ENCODE measurements around the gene CAMTA1.
A peak's percentile ranks its signal among the peaks of the same experiment; 100 is the strongest.

Gene CAMTA1

DNA sequence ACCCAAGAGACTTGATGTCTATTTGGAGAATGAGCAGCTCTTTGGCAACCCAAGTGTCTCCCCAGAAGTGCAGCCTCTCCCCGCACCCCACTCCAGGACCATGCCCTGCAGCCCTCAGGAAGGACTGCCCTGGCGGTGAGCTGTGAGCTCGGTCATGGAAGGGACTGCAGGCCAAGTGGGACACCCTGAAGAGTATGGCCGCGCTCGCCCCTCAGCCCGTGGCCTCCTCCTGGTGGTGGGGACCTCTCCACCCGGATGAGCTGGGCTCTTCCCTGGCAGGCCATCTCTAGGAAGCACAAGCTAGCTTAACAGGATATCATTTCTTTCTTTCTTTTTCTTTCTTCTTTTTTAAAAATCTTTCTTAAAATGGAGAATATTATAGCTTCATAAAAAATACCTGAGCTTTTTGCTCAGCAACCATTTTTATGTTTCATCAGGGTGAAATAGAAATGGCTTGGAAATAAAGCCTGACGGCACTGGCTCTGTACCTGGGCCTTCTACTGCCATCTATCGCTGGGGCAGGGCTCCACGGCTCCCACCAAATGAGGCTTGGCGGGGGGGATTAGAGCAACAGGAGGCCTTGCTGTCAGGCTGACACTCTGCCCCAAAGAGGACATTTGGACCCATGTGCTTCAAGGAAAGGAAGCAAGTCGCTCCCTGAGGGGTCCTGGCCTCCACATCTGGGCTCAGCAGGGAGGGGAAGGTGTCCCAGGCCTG, 689.7 kb downstream of the CAMTA1 start:
- H3K27me3 ChIP-seq (ENCODE audit: low read depth, low read length) = no peaks in the 10 kb centered on the region
- peaks cover 22 to 23% of the 10 kb centered on the region in 2 donors for H3K4me1 ChIP-seq (ENCODE audit: control insufficient read depth in 1 of 2, insufficient read depth in 2 of 2, low read length in 2 of 2)
- H3K9me3 ChIP-seq (ENCODE audit: control insufficient read depth in 1 of 2, low read length in 2 of 2) = no peaks in the 10 kb centered on the region
- H3K27ac ChIP-seq (ENCODE audit: low read length) = no peak overlapping the region
- H3K36me3 ChIP-seq (ENCODE audit: control insufficient read depth in 1 of 2, insufficient read depth in 2 of 2, low read length in 2 of 2) = no peaks in the 10 kb centered on the region
- no peak overlapping the region for H3K4me3 ChIP-seq (ENCODE audit: low read depth in 1 of 2, low read length in 2 of 2)

DNA sequence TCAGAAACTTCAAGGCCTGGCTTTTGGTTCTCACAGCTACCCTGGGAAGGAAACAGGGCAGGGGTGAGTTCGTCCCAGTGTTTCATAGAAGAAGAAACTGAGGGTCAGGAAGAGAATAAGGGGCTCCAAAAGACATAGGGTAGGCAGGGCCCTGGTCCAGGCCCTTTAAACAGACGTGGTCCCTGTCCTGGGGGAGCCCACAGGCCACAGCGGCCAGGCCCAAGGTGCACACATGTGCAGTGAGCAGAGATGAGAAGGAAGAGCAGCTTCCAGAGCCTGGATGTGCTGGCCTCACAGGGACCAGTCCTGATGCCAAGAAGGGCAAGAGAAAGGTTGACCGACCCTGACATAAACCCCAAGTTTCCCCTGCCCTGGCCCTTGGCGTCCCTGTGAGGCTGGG, 690.4 kb downstream of the CAMTA1 start:
- H3K27me3 ChIP-seq (ENCODE audit: low read depth, low read length) = no peaks in the 10 kb centered on the region
- H3K4me3 ChIP-seq (ENCODE audit: low read depth in 1 of 2, low read length in 2 of 2) = no peak overlapping the region
- no peaks in the 10 kb centered on the region for H3K36me3 ChIP-seq (ENCODE audit: control insufficient read depth in 1 of 2, insufficient read depth in 2 of 2, low read length in 2 of 2)
- H3K9me3 ChIP-seq (ENCODE audit: control insufficient read depth in 1 of 2, low read length in 2 of 2) = no peaks in the 10 kb centered on the region
- peaks cover 15 to 17% of the 10 kb centered on the region in 2 donors for H3K4me1 ChIP-seq (ENCODE audit: control insufficient read depth in 1 of 2, insufficient read depth in 2 of 2, low read length in 2 of 2)
- H3K27ac ChIP-seq (ENCODE audit: low read length) = no peak overlapping the region

DNA sequence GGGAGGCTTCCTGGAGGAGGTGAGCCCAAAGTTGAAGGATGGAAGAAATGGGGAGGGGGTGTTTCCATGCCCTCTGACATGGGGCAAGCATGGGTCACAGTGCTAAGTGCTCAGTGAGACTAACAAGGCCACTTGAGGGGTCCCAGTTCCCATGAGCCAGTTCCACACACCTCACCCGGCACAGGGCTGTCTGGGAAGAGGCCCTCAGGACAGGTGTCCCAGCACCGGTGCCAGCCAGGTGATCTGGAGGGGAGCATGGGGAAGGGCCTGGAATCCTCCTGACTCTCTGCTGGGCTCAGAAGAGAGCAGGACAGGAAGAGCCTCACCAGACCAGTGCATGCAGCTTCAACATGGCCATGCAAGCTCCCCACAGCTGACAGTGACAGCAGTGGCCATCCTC, 691.1 kb downstream of the CAMTA1 start:
- Histone ChIP-seq H3K27ac (ENCODE audit: low read length) (no peak overlapping the region), H3K4me1 (ENCODE audit: control insufficient read depth in 1 of 2, insufficient read depth in 2 of 2, low read length in 2 of 2) (peaks cover 9 to 13% of the 10 kb centered on the region in 2 donors), H3K4me3 (ENCODE audit: low read depth in 1 of 2, low read length in 2 of 2) (no peak overlapping the region), H3K9me3 (ENCODE audit: control insufficient read depth in 1 of 2, low read length in 2 of 2) (no peaks in the 10 kb centered on the region), H3K36me3 (ENCODE audit: control insufficient read depth in 1 of 2, insufficient read depth in 2 of 2, low read length in 2 of 2) (no peaks in the 10 kb centered on the region), H3K27me3 (ENCODE audit: low read depth, low read length) (no peaks in the 10 kb centered on the region)

DNA sequence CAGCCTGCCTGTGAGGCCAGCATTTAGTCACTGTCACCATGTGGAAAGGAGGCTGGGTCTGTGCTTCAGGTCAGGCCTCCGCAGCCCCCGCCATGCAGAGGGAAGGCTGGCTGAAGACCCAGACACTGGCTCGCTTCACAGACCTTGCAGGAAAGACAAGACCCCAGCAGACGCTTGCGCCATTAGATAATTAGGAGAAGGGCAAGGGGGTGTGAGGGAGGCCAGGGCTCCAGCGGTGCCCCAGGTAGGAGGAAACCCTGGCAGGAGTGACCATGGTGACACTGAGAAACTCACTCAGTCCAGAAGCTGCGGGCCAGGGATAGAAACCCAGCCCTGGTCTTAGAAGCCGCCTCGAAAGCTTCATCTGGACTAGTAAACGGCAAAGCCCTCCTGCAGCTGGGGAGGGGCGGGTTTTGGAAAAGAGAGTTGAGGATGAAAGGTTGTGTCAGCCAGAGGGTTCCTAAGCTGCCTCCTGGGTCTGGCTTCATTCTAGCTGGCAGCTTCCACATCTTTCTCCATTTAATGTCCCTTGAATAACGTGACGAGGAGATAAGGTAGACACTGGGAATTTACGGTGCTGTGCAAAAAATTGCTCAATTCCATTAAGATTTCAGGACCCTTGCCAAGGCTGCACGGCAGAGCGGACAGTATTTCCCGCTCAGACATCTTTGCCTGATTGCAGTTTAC, 691.8 kb downstream of the CAMTA1 start:
- no peaks in the 10 kb centered on the region for H3K27me3 ChIP-seq (ENCODE audit: low read depth, low read length)
- H3K36me3 ChIP-seq (ENCODE audit: control insufficient read depth in 1 of 2, insufficient read depth in 2 of 2, low read length in 2 of 2) = no peaks in the 10 kb centered on the region
- H3K4me1 ChIP-seq (ENCODE audit: control insufficient read depth in 1 of 2, insufficient read depth in 2 of 2, low read length in 2 of 2) = peaks cover 7% of the 10 kb centered on the region in 2 donors
- H3K9me3 ChIP-seq (ENCODE audit: control insufficient read depth in 1 of 2, low read length in 2 of 2) = no peaks in the 10 kb centered on the region
- H3K27ac ChIP-seq (ENCODE audit: low read length) = no peak overlapping the region
- no peak overlapping the region for H3K4me3 ChIP-seq (ENCODE audit: low read depth in 1 of 2, low read length in 2 of 2)

DNA sequence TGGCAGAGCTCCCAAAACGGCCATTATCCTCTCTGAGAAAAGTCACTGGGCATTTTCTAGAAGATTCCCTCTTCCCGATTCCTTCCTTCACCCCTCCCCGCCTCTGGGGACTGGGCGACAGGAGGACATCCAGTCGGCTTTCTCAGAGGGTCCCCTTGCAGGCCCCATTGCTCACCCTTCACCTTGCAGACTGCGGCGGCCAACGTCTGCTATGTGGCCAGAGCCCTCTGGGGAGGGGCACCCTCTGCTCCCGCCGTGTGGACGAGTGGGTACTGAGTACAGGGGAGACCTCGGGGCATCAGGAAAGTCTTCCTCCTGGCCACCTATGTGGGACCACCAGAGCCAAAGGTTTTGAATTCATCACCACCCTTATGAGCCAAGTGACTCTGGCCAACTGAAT, 692.3 kb downstream of the CAMTA1 start:
- no peaks in the 10 kb centered on the region for H3K9me3 ChIP-seq (ENCODE audit: control insufficient read depth in 1 of 2, low read length in 2 of 2)
- no peak overlapping the region for H3K4me3 ChIP-seq (ENCODE audit: low read depth in 1 of 2, low read length in 2 of 2)
- H3K27me3 ChIP-seq (ENCODE audit: low read depth, low read length) = no peaks in the 10 kb centered on the region
- H3K4me1 ChIP-seq (ENCODE audit: control insufficient read depth in 1 of 2, insufficient read depth in 2 of 2, low read length in 2 of 2) = peaks cover 5 to 7% of the 10 kb centered on the region in 2 donors
- H3K36me3 ChIP-seq (ENCODE audit: control insufficient read depth in 1 of 2, insufficient read depth in 2 of 2, low read length in 2 of 2) = no peaks in the 10 kb centered on the region
- H3K27ac ChIP-seq (ENCODE audit: low read length) = peak overlapping the region; percentile 89

DNA sequence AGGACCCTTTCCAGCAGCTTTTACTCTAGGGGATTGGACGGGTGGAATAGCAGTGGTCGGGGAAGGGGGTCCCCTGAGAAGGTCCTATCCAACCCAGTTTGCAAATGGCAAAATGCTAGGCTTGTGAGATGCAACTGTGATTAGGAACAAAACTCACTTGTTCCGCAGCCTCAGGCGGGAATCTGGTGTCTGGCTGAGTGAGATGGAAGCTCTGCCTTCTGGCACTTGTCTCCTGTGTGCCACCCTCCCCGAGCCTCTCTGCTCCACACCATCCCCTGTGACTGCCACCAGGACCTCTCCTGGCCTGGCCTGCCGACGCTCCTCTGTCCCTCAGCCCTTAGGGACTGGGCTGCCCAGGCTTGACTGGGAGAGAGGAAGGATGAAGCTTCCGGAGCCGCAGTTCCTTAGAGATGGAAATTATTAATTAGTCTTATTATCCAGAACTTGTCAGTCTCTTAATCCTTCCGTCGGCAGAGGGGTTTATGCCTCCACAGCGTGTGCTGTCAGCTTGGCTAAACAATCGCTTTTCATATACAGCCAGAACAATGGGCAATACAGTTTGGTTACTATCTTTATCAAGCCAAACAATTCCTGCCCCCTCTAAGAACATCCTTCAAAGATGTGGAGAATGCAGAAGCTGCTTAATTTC, 693.0 kb downstream of the CAMTA1 start:
- H3K9me3 ChIP-seq (ENCODE audit: control insufficient read depth in 1 of 2, low read length in 2 of 2) = no peaks in the 10 kb centered on the region
- peak overlapping the region; percentile 89 for H3K27ac ChIP-seq (ENCODE audit: low read length)
- H3K4me1 ChIP-seq (ENCODE audit: control insufficient read depth in 1 of 2, insufficient read depth in 2 of 2, low read length in 2 of 2) = peaks cover 5 to 7% of the 10 kb centered on the region in 2 donors
- H3K36me3 ChIP-seq (ENCODE audit: control insufficient read depth in 1 of 2, insufficient read depth in 2 of 2, low read length in 2 of 2) = no peaks in the 10 kb centered on the region
- no peaks in the 10 kb centered on the region for H3K27me3 ChIP-seq (ENCODE audit: low read depth, low read length)
- peak overlapping the region in 1 of 2 donors; percentile 20 for H3K4me3 ChIP-seq (ENCODE audit: low read depth in 1 of 2, low read length in 2 of 2)

DNA sequence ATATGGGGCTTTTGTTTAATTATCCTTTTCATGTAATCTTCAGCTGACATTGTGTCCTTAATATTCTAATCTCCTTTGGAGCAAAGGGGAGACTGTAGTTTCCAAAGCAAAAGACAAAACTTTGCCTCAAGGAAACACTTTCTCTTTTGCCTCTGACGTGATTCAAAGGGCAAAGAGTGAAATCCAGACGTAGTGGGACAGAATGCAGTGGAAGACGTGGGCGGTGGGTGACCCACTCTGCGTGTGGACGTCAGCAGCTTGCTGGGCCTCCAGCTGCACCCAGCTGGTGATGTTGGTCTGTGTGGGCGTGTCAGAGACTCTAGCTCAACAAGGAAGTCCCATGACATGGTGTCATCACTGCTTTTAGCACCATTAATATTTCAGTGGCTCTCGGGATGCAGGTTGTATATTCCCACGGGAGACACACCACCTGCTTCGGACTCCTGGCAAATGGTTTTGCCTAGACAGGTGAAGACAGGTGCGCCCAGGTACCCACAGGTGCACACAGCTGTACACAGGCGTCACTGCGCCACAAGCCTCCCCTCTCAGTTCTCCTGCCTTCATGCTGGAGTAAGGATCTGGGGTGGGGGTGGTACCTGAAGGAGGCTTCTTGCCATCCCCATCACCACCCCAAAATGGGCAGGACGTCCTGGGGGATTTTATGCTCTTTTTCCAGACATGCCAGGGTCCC, 693.7 kb downstream of the CAMTA1 start:
- Histone ChIP-seq H3K27ac (ENCODE audit: low read length) (peak overlapping the region; percentile 89), H3K4me3 (ENCODE audit: low read depth in 1 of 2, low read length in 2 of 2) (no peak overlapping the region), H3K27me3 (ENCODE audit: low read depth, low read length) (no peaks in the 10 kb centered on the region), H3K4me1 (ENCODE audit: control insufficient read depth in 1 of 2, insufficient read depth in 2 of 2, low read length in 2 of 2) (peaks cover 5 to 7% of the 10 kb centered on the region in 2 donors), H3K36me3 (ENCODE audit: control insufficient read depth in 1 of 2, insufficient read depth in 2 of 2, low read length in 2 of 2) (no peaks in the 10 kb centered on the region), H3K9me3 (ENCODE audit: control insufficient read depth in 1 of 2, low read length in 2 of 2) (no peaks in the 10 kb centered on the region)

DNA sequence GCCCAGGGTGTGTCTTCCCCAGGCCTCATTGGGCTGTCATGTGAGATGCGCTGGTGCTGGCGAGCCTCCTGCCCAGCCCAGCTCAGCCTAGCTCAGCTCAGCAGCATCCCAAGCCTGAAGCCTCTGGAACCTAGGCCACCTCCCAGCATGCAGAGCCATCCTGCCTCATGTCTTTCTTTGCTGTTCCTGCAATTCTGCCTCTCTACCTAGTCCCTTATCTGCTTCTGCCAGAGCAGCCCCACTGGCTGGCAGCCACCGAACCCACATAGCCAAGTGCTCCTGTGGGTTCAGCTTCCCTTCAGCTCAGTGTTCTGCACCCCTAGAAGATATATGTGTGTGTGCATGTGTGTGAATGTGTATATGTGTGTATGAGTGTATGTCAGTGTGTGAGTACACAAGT, 694.3 kb downstream of the CAMTA1 start:
- peaks cover 5 to 7% of the 10 kb centered on the region in 2 donors for H3K4me1 ChIP-seq (ENCODE audit: control insufficient read depth in 1 of 2, insufficient read depth in 2 of 2, low read length in 2 of 2)
- H3K4me3 ChIP-seq (ENCODE audit: low read depth in 1 of 2, low read length in 2 of 2) = no peak overlapping the region
- no peaks in the 10 kb centered on the region for H3K9me3 ChIP-seq (ENCODE audit: control insufficient read depth in 1 of 2, low read length in 2 of 2)
- no peaks in the 10 kb centered on the region for H3K27me3 ChIP-seq (ENCODE audit: low read depth, low read length)
- no peaks in the 10 kb centered on the region for H3K36me3 ChIP-seq (ENCODE audit: control insufficient read depth in 1 of 2, insufficient read depth in 2 of 2, low read length in 2 of 2)
- no peak overlapping the region for H3K27ac ChIP-seq (ENCODE audit: low read length)

DNA sequence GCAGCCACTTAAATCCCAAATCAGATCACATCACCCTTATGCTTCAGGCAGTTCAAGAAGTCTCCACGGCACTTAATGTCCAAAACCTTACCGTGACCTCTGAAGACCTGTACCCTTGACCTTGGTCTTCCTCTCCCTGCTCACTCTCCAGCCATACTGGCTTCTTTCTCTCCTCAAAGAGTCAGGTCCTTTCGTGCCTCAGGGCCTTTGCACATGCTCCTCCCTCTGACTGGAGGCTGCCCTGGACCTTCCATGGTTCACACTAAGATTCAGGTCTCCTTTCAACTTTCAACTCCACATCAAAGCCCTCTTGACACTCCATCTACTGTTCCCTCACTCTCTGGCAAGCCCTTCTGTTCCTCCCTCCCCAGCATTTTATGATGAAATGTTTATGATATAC, 695.9 kb downstream of the CAMTA1 start:
- Histone ChIP-seq H3K36me3 (ENCODE audit: control insufficient read depth in 1 of 2, insufficient read depth in 2 of 2, low read length in 2 of 2) (no peaks in the 10 kb centered on the region), H3K27ac (ENCODE audit: low read length) (no peak overlapping the region), H3K4me3 (ENCODE audit: low read depth in 1 of 2, low read length in 2 of 2) (no peak overlapping the region), H3K27me3 (ENCODE audit: low read depth, low read length) (no peaks in the 10 kb centered on the region), H3K4me1 (ENCODE audit: control insufficient read depth in 1 of 2, insufficient read depth in 2 of 2, low read length in 2 of 2) (peaks cover 5 to 7% of the 10 kb centered on the region in 2 donors), H3K9me3 (ENCODE audit: control insufficient read depth in 1 of 2, low read length in 2 of 2) (no peaks in the 10 kb centered on the region)

DNA sequence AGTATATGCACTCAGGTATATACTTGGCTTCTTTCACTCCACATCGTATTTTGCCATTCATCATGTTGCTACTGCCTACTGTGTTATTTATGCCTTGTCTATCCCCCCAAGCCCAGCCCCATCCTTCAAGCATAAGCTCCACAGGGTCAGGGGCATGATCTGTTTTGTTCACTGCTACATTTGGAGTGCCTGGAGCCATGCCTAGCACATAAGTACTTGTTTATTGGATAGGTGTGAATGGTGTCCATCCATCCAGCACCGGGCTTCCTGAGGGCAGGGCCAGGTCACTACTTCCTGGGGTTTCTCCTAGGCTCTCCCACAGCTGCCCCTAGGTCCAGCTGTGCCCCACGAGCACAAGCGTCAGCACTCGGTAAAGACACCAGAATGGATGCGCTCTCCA, 696.8 kb downstream of the CAMTA1 start:
- Histone ChIP-seq H3K27me3 (ENCODE audit: low read depth, low read length) (no peaks in the 10 kb centered on the region), H3K9me3 (ENCODE audit: control insufficient read depth in 1 of 2, low read length in 2 of 2) (no peaks in the 10 kb centered on the region), H3K36me3 (ENCODE audit: control insufficient read depth in 1 of 2, insufficient read depth in 2 of 2, low read length in 2 of 2) (no peaks in the 10 kb centered on the region), H3K27ac (ENCODE audit: low read length) (no peak overlapping the region), H3K4me1 (ENCODE audit: control insufficient read depth in 1 of 2, insufficient read depth in 2 of 2, low read length in 2 of 2) (peaks cover 5 to 7% of the 10 kb centered on the region in 2 donors), H3K4me3 (ENCODE audit: low read depth in 1 of 2, low read length in 2 of 2) (no peak overlapping the region)

All from muscle layer of duodenum (tissue), 2 donors.